K562 (cell line): ENCODE results near the gene MADD. TPM values are rescaled to one million over a fixed set of nuclear protein-coding genes. Genes with fewer than 3 reads are reported as not detected.

Experiments used
- BRF1 ChIP-seq: IDR thresholded peaks from 3 replicates; pipeline ENCODE4 v1.6.1; 2011; ENCODE audit warnings: borderline replicate concordance, mild to moderate bottlenecking; ENCODE audit not compliant: insufficient read length; ENCODE audit errors: extremely low read depth
- CHCHD3 ChIP-seq: fragments of 250-450 bp; sonication (Bioruptor Pico); IDR thresholded peaks from 2 replicates; pipeline ENCODE4 v2.1.2; 2022; ENCODE audit warnings: mild to moderate bottlenecking
- COPS2 ChIP-seq: fragments of 450-650 bp; conservative IDR thresholded peaks from 2 replicates; pipeline ENCODE4 v1.6.1; 2016; ENCODE audit warnings: mild to moderate bottlenecking, moderate library complexity
- DPF2 ChIP-seq: fragments of 450-650 bp; IDR thresholded peaks from 2 replicates; pipeline ENCODE4 v1.6.1; 2016
- HNRNPLL ChIP-seq: fragments of 200-400 bp; formaldehyde crosslinking; IDR thresholded peaks from 2 replicates; pipeline ENCODE4 v1.6.1; 2017; ENCODE audit warnings: low read length, low read depth, mild to moderate bottlenecking; ENCODE audit not compliant: poor library complexity, severe bottlenecking
- KAT2B ChIP-seq: IDR thresholded peaks from one replicate; pipeline ENCODE4 v1.6.1; 2012; ENCODE audit warnings: low read depth, mild to moderate bottlenecking, control low read depth, inconsistent platforms, low read length, moderate library complexity
- MLX ChIP-seq, 2 experiments: fragments of 450-650 bp in 1 of 2; sonication (generic) in 1 of 2; formaldehyde crosslinking; conservative IDR thresholded peaks; 2 replicates each; pipeline versions ENCODE4 v1.4.0 to v1.8.1; 2020 to 2022; ENCODE audit warnings: mild to moderate bottlenecking in 1 of 2, missing genetic modification reagents in 1 of 2
- NBN ChIP-seq: fragments of 450-650 bp; IDR thresholded peaks from 2 replicates; pipeline ENCODE4 v1.6.1; 2016; ENCODE audit warnings: low read depth, mild to moderate bottlenecking
- NFIC ChIP-seq: fragments of 450-650 bp; IDR thresholded peaks from 2 replicates; pipeline ENCODE4 v1.6.1; 2017; ENCODE audit warnings: mild to moderate bottlenecking, inconsistent platforms
- NR2C1 ChIP-seq, 2 experiments: fragments of 450-650 bp; IDR thresholded peaks; 2 replicates each; pipeline ENCODE4 v1.6.1; 2017; ENCODE audit warnings: mild to moderate bottlenecking in 2 of 2, antibody characterized with exemption in 1 of 2, inconsistent platforms in 1 of 2, missing compliant biosample characterization in 1 of 2, missing genetic modification characterization in 1 of 2
- REST ChIP-seq, 2 experiments: fragments of 450-650 bp; formaldehyde crosslinking in 1 of 2; IDR thresholded peaks; 2 replicates each; pipeline versions ENCODE4 v1.4.0 to v1.6.1; 2014 to 2020; ENCODE audit warnings: mild to moderate bottlenecking in 2 of 2, borderline replicate concordance in 1 of 2, low read depth in 1 of 2
- SLC30A9 ChIP-seq: fragments of 250-450 bp; sonication (Bioruptor Pico); IDR thresholded peaks from 2 replicates; pipeline ENCODE4 v1.8.0; 2022; ENCODE audit warnings: mild to moderate bottlenecking, moderate library complexity
- SMARCB1 ChIP-seq: IDR thresholded peaks from 2 replicates; pipeline ENCODE4 v1.6.1; 2011; ENCODE audit warnings: improper control_type of control experiment, low read depth; ENCODE audit not compliant: insufficient read length
- STAT6 ChIP-seq: sonication (generic); formaldehyde crosslinking; IDR thresholded peaks from 2 replicates; pipeline ENCODE4 v1.8.1; 2023; ENCODE audit warnings: mild to moderate bottlenecking, missing genetic modification reagents
- TBP ChIP-seq: optimal IDR thresholded peaks from 2 replicates; pipeline ENCODE3; 2011; ENCODE audit warnings: low read depth, low read length, improper control_type of control experiment
- ZNF707 ChIP-seq: fragments of 250-450 bp; sonication (Bioruptor Pico); conservative IDR thresholded peaks from 2 replicates; pipeline ENCODE4 v1.8.0; 2022; ENCODE audit warnings: inconsistent platforms, mild to moderate bottlenecking, moderate library complexity
- polyA plus RNA-seq, 8 experiments: library from polyadenylated mRNA; depleted of rRNA in 4 of 8; stranded (reverse) in 5 of 8; unstranded in 3 of 8; fragments of >200 nt; fragmentation: Nextera tagmentation in 2 of 8; fragmentation: Illumina TruSeq in 1 of 8; extraction: Ambion mirVana in 2 of 8; extraction: Trizol in 1 of 8; gene quantifications; 2 replicates each; pipeline versions ENCODE4 v1.2.1 to v1.2.3, GENCODE V29; 2011 to 2014; ENCODE audit warnings: inconsistent platforms in 1 of 8, missing spikeins in 1 of 8
- total RNA-seq, 7 experiments: library from RNA; depleted of rRNA in 6 of 7; stranded (reverse); fragments of >200 nt in 6 of 7; fragmentation: Illumina TruSeq in 2 of 7; extraction: Trizol in 2 of 7; gene quantifications; 2 replicates each; pipeline versions ENCODE4 v1.2.1 to v1.2.3, GENCODE V29; 2011 to 2021; ENCODE audit warnings: low replicate concordance in 1 of 7

MADD gene
- total and polyA plus RNA-seq, 9 of the 15 experiments (the other 6 are each of a cell fraction or from before 2014, with no cell fraction given), result 0.68 to 57.6 (median 33.6) TPM

GRCh38 chr11:47373876-47374719, 104.2 kb downstream of the MADD start (continued):
- TF ChIP-seq MLX (CRISPR knock-in tag; conservative IDR thresholded peaks at IDR 0.05), result no peak
- no peak for TF ChIP-seq DPF2
- peak; percentile 16; the same call in 1 of the 2 replicates for TF ChIP-seq NFIC
- no peak for TF ChIP-seq ZNF707
- no peak for TF ChIP-seq SLC30A9 (CRISPR knock-in tag)
- TF ChIP-seq NR2C1 (IDR thresholded peaks at IDR 0.05), result no peak
- TF ChIP-seq NR2C1 (tag; IDR thresholded peaks at IDR 0.05), result no peak
- peak; percentile 78 for TF ChIP-seq REST (IDR thresholded peaks at IDR 0.05; ENCODE audit: borderline replicate concordance)
- no peak for TF ChIP-seq REST (CRISPR knock-in tag; IDR thresholded peaks at IDR 0.05; ENCODE audit: low read depth)
- TF ChIP-seq HNRNPLL, result no peak
- TF ChIP-seq SMARCB1, result no peak
- no peak for TF ChIP-seq TBP
- 0 out of 2 replicates have a peak, but pooled peaks have one; percentile 26 for TF ChIP-seq NBN
- no peak for TF ChIP-seq CHCHD3 (CRISPR knock-in tag)
- no peak for TF ChIP-seq BRF1
- no peak for TF ChIP-seq STAT6
- TF ChIP-seq KAT2B, result no peak
- no peak for TF ChIP-seq COPS2
